Measurements from ENCODE around the gene ACAT2.
"Not testable (repeated sequence)": the region's sequence is repeated elsewhere in the genome, so short reads cannot be mapped to it uniquely, and the experiment has no call there.

Gene ACAT2

DNA sequence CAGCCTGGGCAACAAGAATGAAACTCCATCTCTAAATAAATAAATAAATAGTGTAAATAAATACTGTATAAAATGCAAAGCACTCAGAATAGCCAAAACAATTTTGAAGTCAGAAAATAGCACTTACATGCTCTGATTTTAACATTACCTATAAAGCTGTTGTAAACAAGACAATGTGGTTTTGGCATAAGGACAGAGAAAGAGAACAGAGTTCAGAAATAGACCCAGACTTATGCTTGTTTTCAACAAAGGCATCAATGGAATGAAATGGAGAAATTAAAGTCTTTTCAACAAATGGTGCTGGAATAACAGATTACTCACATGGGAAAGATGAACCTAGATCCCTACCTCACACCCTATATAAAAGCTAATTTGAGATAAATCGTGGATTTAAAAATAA is 10.4 kb downstream of the ACAT2 start:
- DNase-seq (ENCODE audit: low read depth in 2 of 2), result no peak

DNA sequence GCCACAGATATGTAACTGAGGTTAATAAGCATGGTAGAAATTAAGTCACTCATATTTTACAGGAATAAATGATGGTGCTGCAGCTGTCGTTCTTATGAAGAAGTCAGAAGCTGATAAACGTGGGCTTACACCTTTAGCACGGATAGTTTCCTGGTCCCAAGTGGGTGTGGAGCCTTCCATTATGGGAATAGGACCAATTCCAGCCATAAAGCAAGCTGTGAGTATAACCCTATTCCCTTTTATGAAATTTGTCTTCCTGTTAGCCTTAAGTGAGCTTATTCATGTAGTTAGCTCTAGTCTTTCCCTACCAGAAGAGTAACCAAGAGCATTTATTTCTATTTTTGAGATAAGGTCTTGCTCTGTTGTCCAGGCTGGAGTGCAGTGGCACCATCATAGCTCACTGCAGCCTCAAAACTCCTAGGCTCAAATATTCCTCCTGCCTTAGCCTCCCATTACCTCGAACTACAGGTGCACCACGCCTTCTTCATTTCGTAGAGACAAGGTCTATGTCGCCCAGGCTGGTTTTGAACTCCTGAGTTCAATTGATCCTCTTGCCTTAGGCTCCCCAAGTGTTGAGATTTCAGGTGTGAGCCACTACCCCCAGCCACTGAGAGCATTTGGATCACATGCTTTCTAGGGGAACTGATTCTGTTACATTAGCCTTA is 15.5 kb downstream of the ACAT2 start:
- no peak for DNase-seq (ENCODE audit: low read depth in 2 of 2)

DNA sequence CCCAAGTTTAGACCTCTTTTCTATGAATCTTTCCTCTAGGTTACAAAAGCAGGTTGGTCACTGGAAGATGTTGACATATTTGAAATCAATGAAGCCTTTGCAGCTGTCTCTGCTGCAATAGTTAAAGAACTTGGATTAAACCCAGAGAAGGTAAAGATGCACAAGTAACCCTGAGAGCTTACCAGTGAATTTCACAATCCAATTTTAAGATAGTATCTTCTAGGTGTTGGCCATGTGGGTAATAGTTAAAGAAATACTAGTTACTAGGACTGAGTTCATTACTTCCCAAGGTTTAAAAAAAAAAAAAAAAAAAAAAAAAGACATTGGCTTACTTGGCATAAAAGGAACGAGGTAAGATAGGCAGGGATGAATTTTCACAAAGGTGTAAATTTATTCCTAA is 16.3 kb downstream of the ACAT2 start:
- DNase-seq (ENCODE audit: low read depth in 2 of 2), result no peak

- DNase-seq (ENCODE audit: low read depth in 2 of 2), result no peak
These were observed 16.8 kb downstream of the ACAT2 start for GRCh38 chr6:159778542-159779103.

DNA sequence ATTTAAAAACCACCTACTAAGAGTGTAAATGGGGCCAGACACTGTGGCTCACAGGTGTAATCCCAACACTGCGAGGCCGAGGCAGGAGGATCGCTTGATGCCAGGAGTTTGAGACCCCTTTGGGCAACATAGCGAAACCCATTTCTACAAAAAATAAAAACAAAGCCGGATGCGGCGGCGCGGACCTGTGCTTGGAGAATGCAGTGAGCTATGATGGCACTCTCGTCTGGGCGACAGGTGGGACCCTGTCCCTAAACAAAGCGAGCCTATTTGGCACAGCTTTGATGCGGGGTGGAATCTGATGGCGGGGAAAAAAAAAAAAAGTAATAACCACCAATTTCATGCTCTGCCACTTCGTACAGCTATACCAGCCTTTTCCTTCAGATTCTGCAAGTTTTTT is 26.4 kb downstream of the ACAT2 start:
- DNase-seq (ENCODE audit: low read depth in 2 of 2), result no peak

- DNase-seq (ENCODE audit: low read depth in 2 of 2), result no peak
These were observed 27.0 kb downstream of the ACAT2 start for GRCh38 chr6:159788753-159789376.

GRCh38 chr6:159789377-159790148 is 27.7 kb downstream of the ACAT2 start, which contains the start of gene TCP1:
TCP1 (minus strand) TSS chr6:159789602; CDS start chr6:159789468, 134 bp downstream.
- DNase-seq (ENCODE audit: low read depth in 2 of 2), result peak; percentile 99

- DNase-seq (ENCODE audit: low read depth in 2 of 2), result peak; percentile 85 to 88
These were observed 28.5 kb downstream of the ACAT2 start, which contains the start of gene MRPL18 for GRCh38 chr6:159790149-159790955. MRPL18 (plus strand) TSS chr6:159790467; CDS start chr6:159790588, 121 bp downstream.

GRCh38 chr6:159790956-159791598 is 29.2 kb downstream of the ACAT2 start:
- DNase-seq (ENCODE audit: low read depth in 2 of 2), result no peak

DNA sequence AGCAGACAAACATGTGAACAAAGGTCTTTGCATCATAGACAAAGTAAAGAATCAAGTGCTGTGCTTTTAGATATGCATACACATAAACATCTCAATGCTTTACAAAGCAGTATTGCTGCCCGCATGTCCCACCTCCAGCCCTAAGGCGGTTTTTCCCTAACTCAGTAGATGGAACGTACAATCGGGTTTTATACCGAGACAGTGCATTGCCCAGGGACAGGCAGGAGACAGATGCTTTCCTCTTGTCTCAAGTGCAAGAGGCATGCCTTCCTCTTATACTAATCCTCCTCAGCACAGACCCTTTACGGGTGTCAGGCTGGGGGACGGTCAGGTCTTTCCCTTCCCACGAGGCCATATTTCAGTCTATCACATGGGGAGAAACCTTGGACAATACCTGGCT is 33.1 kb downstream of the ACAT2 start:
- DNase-seq (ENCODE audit: low read depth in 2 of 2), result not testable (repeated sequence)

DNA sequence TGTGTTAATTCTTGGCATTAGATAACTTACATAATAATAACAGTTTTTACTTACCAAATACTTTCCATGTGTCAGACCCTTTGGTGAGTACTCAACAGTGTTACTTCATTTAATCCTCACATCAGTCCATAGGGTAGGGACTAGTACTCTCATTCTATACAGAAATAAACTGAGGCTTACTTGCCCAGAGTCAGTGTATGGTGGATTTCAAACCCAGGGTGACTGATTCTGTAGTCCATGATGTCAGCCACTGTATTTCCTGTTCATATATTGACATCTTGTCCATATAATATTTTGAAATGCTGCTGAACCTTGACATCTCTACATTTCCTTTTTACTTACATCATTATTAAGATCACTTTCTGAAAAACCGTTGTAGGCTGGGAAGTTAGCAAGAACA is 35.7 kb downstream of the ACAT2 start:
- no peak for DNase-seq (ENCODE audit: low read depth in 2 of 2)

GRCh38 chr6:159800141-159800865 is 38.5 kb downstream of the ACAT2 start, which contains the start of gene PNLDC1:
PNLDC1 (plus strand) TSS chr6:159800276; CDS start chr6:159800308, 32 bp downstream.
- no peak for DNase-seq (ENCODE audit: low read depth in 2 of 2)

- DNase-seq (ENCODE audit: low read depth in 2 of 2), result no peak
These were observed 40.1 kb downstream of the ACAT2 start for GRCh38 chr6:159801935-159802334.

DNA sequence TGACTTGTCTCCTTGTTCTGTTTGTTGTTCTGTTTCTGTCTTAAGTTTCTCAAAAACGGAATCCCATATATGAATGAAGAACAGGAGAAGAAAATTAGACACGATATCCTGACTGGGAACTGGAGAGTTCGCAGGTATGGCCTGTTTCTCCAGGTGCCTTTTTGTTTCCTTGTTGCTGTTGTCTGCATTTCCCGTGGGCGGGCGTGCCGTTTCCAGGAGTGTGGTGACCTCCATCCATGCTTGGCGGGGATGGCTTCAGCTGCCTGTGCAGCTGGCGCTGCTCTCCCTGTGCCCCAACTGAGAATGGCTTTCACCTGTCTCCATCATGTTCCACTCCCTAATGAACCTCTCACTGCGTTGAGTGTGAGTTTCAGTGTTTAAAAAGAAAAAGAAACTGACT is 42.7 kb downstream of the ACAT2 start:
- no peak for DNase-seq (ENCODE audit: low read depth in 2 of 2)

GRCh38 chr6:159805440-159806020 is 43.7 kb downstream of the ACAT2 start:
- no peak for DNase-seq (ENCODE audit: low read depth in 2 of 2)

DNA sequence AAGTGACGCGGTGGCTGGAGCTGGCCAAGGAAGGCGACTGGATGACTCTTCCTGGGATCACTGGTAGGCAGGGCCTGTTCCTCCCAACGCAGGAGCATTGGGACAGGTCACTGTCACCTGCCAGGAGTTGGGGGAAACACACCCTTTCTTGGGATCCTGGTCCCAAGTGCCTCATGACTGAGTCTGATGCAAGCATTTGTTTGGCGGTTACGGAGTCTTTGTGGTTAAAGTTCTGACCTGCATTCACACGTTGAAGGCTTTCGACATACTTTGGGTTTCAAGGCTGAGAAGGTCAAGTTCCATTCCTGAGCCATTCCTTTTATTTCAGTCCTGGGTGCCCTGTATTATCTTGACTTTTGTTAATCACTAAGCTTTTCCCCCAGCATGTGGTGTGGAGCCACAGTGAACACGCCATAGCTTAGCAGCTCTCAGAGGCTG is 44.2 kb downstream of the ACAT2 start:
- no peak for DNase-seq (ENCODE audit: low read depth in 2 of 2)

DNA sequence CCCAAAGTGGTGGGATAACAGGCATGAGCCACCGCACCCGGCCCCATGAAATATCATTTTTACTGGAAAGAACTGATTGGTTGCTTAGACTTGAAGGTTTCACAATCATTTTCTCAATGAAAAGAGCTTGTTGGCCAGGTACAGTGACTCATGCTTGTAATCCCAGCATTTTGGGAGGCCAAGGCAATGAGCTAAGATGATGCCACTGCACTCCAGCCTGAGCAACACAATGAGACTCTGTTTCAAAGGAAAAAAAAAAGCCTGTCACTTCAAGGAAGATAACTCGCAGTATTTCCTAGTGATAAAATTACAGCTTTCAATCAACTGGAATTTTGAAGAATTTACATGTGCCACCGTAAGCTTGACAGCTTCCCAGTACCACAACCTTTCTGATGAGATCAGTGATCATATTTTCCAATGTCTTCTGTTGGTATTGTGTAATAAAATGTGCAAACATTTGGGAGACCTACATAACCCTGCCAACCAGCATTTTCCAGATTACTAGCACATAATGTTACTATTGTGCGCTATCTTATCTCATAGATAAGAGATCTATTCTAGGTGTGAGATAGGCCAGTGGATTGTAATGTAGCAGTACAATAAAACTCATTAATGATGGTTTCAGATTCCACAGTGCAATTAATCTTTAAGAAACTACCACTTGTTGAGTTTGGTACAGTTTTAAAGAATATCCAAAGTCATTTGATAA is 45.5 kb downstream of the ACAT2 start:
- DNase-seq (ENCODE audit: low read depth in 2 of 2), result no peak

DNA sequence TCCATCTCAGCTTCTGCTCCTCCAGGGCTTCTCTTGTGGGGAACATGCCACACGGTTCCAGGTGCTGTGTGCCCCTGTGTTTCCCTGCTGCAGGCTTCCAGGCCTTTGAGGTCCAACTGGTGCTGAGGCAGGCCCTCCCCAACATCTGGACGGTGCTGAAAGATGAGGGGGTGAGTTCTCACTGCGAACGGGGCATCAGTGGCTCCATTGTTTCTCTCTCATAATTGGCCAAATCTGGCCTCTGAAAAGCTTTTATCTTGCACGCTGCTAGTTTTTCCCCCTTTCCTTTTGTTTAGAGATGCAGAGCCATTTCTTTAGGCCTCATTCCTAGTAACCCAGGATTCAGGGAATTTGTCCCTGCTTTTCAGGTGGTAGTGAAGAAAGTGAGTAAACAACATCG is 46.8 kb downstream of the ACAT2 start:
- no peak for DNase-seq (ENCODE audit: low read depth in 2 of 2)

- DNase-seq (ENCODE audit: low read depth in 2 of 2), result no peak
These were observed 47.3 kb downstream of the ACAT2 start for GRCh38 chr6:159809149-159809548.

All from stimulated activated CD4-positive, alpha-beta T cell treated with anti-CD3 and anti-CD28 coated beads, Interleukin-15, amount 100 ng/mL, for 48 hours (primary cell).